Mesenchymal stem cell (in vitro differentiated cells and primary cell): ENCODE measurements around the gene PRPS1.

Experiments used
- DNase-seq: peaks from one replicate; pipeline ENCODE4 v3.0.0-alpha.2; 2013
- H2AFZ ChIP-seq: one replicate; pipeline ENCODE4 v1.6.1; 2013; ENCODE audit warnings: low read depth, mild to moderate bottlenecking, control low read depth, inconsistent platforms, low read length, moderate library complexity
- H2AK5ac ChIP-seq: 2 replicates; pipeline ENCODE4 v1.6.1; 2013; ENCODE audit warnings: low read length, moderate library complexity, mild to moderate bottlenecking, inconsistent platforms; ENCODE audit not compliant: severe bottlenecking
- H2BK120ac ChIP-seq: one replicate; pipeline ENCODE4 v1.6.1; 2013; ENCODE audit warnings: low read depth, mild to moderate bottlenecking, inconsistent platforms, low read length, moderate library complexity
- H2BK12ac ChIP-seq, 2 experiments: one replicate each; pipeline ENCODE4 v1.6.1; 2013; ENCODE audit warnings: inconsistent platforms in 2 of 2, low read length in 2 of 2, mild to moderate bottlenecking in 2 of 2, moderate library complexity in 2 of 2, control low read depth in 1 of 2
- H2BK15ac ChIP-seq: one replicate; pipeline ENCODE4 v1.6.1; 2013; ENCODE audit warnings: mild to moderate bottlenecking, low read depth, inconsistent platforms; ENCODE audit not compliant: poor library complexity, severe bottlenecking
- H2BK5ac ChIP-seq: 2 replicates; pipeline ENCODE4 v1.6.1; 2013; ENCODE audit warnings: low read depth, mild to moderate bottlenecking, low read length, control low read depth, inconsistent platforms; ENCODE audit not compliant: poor library complexity, severe bottlenecking
- H3K14ac ChIP-seq, 2 experiments: one replicate each; pipeline ENCODE4 v1.6.1; 2013; ENCODE audit warnings: inconsistent platforms in 2 of 2, low read length in 2 of 2, control low read depth in 1 of 2, mild to moderate bottlenecking in 1 of 2, moderate library complexity in 1 of 2
- H3K18ac ChIP-seq, 2 experiments: one replicate each; pipeline ENCODE4 v1.6.1; 2013; ENCODE audit warnings: inconsistent platforms in 2 of 2, low read length in 2 of 2, control low read depth in 1 of 2, low read depth in 1 of 2, mild to moderate bottlenecking in 1 of 2
- H3K23ac ChIP-seq, 2 experiments: one replicate each; pipeline ENCODE4 v1.6.1; 2013; ENCODE audit warnings: inconsistent platforms in 2 of 2, low read length in 2 of 2, mild to moderate bottlenecking in 2 of 2, moderate library complexity in 2 of 2, control low read depth in 1 of 2
- H3K27ac ChIP-seq: 2 replicates; pipeline ENCODE4 v1.5.1; 2013; ENCODE audit warnings: mild to moderate bottlenecking, moderate library complexity, low read length, control low read depth, inconsistent platforms; ENCODE audit not compliant: poor library complexity, severe bottlenecking
- H3K27me3 ChIP-seq, 2 experiments: 2 replicates each; pipeline versions ENCODE4 v1.6.1 to v1.7.0; 2013; ENCODE audit warnings: low read length in 2 of 2, mild to moderate bottlenecking in 2 of 2, moderate library complexity in 2 of 2, control low read depth in 1 of 2, inconsistent platforms in 1 of 2; ENCODE audit not compliant: control insufficient read depth in 1 of 2, insufficient read depth in 1 of 2
- H3K36me3 ChIP-seq, 2 experiments: 2 replicates each; pipeline versions ENCODE4 v1.6.1 to v1.7.0; 2013; ENCODE audit warnings: low read length in 2 of 2, control low read depth in 1 of 2, inconsistent platforms in 1 of 2, low read depth in 1 of 2, mild to moderate bottlenecking in 1 of 2; ENCODE audit not compliant: insufficient read depth in 2 of 2, control insufficient read depth in 1 of 2
- H3K4ac ChIP-seq, 2 experiments: one replicate each; pipeline ENCODE4 v1.6.1; 2013; ENCODE audit warnings: inconsistent platforms in 2 of 2, low read length in 2 of 2, mild to moderate bottlenecking in 2 of 2, moderate library complexity in 2 of 2, control low read depth in 1 of 2, low read depth in 1 of 2
- H3K4me1 ChIP-seq: 2 replicates; pipeline ENCODE4 v1.6.1; 2013; ENCODE audit warnings: low read depth, low read length, control low read depth; ENCODE audit not compliant: control insufficient read depth, insufficient read depth
- H3K4me2 ChIP-seq: 2 replicates; pipeline ENCODE4 v1.6.1; 2013; ENCODE audit warnings: low read length, mild to moderate bottlenecking, inconsistent platforms; ENCODE audit not compliant: poor library complexity, severe bottlenecking
- H3K4me3 ChIP-seq, 2 experiments: 2 replicates each; pipeline versions ENCODE4 v1.5.1 to v1.7.0; 2013; ENCODE audit warnings: low read length in 2 of 2, mild to moderate bottlenecking in 2 of 2, control low read depth in 1 of 2, low read depth in 1 of 2; ENCODE audit not compliant: insufficient read depth in 1 of 2
- H3K79me1 ChIP-seq: replicated peaks from 2 replicates; pipeline ENCODE4 v1.6.1; 2013; ENCODE audit warnings: mild to moderate bottlenecking, control low read depth, low read length, inconsistent platforms; ENCODE audit not compliant: poor library complexity, severe bottlenecking
- H3K9ac ChIP-seq: 2 replicates; pipeline ENCODE4 v1.7.0; 2013; ENCODE audit warnings: mild to moderate bottlenecking, low read length, moderate library complexity
- H3K9me3 ChIP-seq: 2 replicates; pipeline ENCODE4 v1.7.0; 2013; ENCODE audit warnings: mild to moderate bottlenecking, low read length; ENCODE audit not compliant: control insufficient read depth
- H4K8ac ChIP-seq: one replicate; pipeline ENCODE4 v1.6.1; 2013; ENCODE audit warnings: inconsistent platforms, mild to moderate bottlenecking, low read length, moderate library complexity
- H4K91ac ChIP-seq: one replicate; pipeline ENCODE4 v1.6.1; 2013; ENCODE audit warnings: mild to moderate bottlenecking, low read length, inconsistent platforms
- WGBS: methylation state at CpG from one replicate; pipeline ENCODE4 v1.1.7; 2013; ENCODE audit warnings: mixed read lengths; 5-methylcytosine and 5-hydroxymethylcytosine counted together

The PRPS1 gene

DNA sequence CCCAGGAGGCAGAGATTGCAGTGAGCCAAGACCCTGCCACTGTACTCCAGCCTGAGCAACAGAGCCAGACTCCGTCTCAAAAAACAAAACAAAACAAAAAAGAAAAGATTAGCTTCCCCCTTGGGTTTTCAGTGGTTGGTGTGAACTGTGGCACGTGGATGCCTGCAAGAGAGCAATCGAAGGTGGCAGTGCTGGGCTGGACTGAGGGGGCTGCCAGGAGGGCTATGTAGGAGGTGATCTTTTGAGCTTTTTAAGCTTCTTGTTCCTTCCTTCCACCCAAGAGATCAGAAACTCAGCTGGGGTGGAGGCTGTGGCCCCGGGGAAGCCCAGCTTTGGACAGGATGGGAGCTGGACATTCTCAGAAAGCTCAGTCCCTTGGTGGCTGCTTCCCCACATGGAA, 49.6 kb downstream of the PRPS1 start:
- H3K27ac ChIP-seq = peak overlapping the region; percentile 88
- H3K36me3 ChIP-seq = no peaks in the 10 kb centered on the region
- H3K4me3 ChIP-seq = no peak overlapping the region
- peaks cover 25% of the 10 kb centered on the region for H3K4me1 ChIP-seq
- no peak overlapping the region for H3K14ac ChIP-seq
- no peak overlapping the region for H3K23ac ChIP-seq
- no peaks in the 10 kb centered on the region for H3K79me1 ChIP-seq
- peak overlapping the region; percentile 49 for H2BK120ac ChIP-seq
- no peak overlapping the region for H4K8ac ChIP-seq
- H2AFZ ChIP-seq = no peak overlapping the region
- DNase-seq = peak; percentile 28
- H3K4me2 ChIP-seq = no peak overlapping the region
- H3K9ac ChIP-seq = no peak overlapping the region
- H2BK15ac ChIP-seq = peak overlapping the region; percentile 52
- WGBS = 83% methylated on average over 1 of the region's 4 CpGs
- no peak overlapping the region for H2AK5ac ChIP-seq
- no peak overlapping the region for H2BK5ac ChIP-seq
- H3K9me3 ChIP-seq = no peaks in the 10 kb centered on the region
- H3K27me3 ChIP-seq = peaks cover 0 to 35% of the 10 kb centered on the region in 2 experiments
- peak overlapping the region; percentile 59 to 97 for H2BK12ac ChIP-seq
- H4K91ac ChIP-seq = peak overlapping the region; percentile 56
- H3K4ac ChIP-seq = peak overlapping the region in 1 of 2 experiments; percentile 24
- H3K18ac ChIP-seq = peak overlapping the region; percentile 3 to 64

DNA sequence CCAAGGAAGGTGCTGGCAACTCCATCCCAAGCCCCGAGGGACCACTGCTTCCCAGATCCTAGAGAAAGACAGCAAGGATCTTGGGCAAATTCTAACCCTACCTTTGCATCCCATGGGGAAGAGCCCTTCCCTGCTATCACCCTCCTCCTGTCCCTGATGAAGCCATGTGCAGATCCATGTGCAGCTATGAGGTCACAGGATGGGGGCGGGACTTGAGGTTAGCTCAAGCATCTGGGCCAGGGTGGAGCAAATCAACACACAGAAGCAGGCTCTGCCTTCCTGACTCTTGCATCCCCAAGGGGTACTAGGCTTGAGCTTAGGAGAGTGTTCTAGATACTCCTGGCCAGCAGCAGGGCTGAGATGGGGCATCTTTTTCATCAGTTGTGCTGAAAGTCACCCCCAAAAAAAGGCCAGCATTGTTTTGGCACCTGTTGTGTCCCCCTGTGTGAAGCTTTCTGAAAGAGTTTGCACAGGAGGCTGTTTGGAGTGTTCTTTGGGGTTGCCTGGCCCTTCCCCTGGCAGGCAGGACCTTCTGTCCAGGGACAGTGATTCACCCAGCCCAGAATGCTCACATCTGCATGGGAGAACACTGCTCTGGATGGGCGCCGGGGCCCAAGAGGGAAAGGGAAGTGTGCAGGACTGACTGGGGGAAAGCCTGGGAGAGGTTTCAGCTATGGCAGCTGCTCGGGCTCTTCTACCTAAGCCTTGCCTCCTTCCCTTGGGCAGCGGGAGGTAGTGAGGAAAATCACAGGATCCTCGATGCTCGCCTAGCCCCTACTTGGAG, 50.8 kb downstream of the PRPS1 start:
- 75% methylated on average over 6 of the region's 8 CpGs for WGBS
- H3K4me3 ChIP-seq = no peak overlapping the region
- no peaks in the 10 kb centered on the region for H3K36me3 ChIP-seq
- peak overlapping the region in 1 of 2 experiments; percentile 56 for H3K18ac ChIP-seq
- no peak overlapping the region for H2BK120ac ChIP-seq
- peaks cover 0 to 44% of the 10 kb centered on the region in 2 experiments for H3K27me3 ChIP-seq
- no peak overlapping the region for H3K4me2 ChIP-seq
- no peak overlapping the region for H2AFZ ChIP-seq
- H3K27ac ChIP-seq = no peak overlapping the region
- H2AK5ac ChIP-seq = no peak overlapping the region
- H2BK12ac ChIP-seq = peak overlapping the region; percentile 63 to 80
- H3K4ac ChIP-seq = no peak overlapping the region
- no peak overlapping the region for H2BK5ac ChIP-seq
- H3K4me1 ChIP-seq = peaks cover 20% of the 10 kb centered on the region
- H3K9ac ChIP-seq = no peak overlapping the region
- H4K8ac ChIP-seq = peak overlapping the region; percentile 54
- peak overlapping the region; percentile 68 for H4K91ac ChIP-seq
- H3K9me3 ChIP-seq = no peaks in the 10 kb centered on the region
- H3K23ac ChIP-seq = no peak overlapping the region
- peak; percentile 84 for DNase-seq
- H3K14ac ChIP-seq = no peak overlapping the region
- H3K79me1 ChIP-seq = no peaks in the 10 kb centered on the region
- H2BK15ac ChIP-seq = no peak overlapping the region

DNA sequence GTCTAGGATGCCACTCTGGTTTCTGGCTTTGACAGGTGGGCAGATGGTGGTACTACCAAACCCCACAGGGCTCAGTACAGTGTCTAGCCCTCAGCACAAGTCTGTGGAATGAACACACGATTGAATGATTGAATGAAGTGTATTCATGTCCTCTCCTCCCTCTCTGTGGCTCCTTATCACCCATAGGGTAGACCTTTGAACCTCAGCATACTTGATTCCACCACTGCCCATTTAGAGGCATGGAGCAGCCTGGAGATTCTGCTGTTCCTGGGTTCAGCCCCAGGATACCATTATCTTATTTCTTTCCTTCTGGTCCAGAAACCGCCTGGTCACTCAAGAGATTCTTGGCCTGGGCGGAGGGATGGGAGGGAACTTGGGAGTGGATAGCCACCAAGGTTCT, 53.9 kb downstream of the PRPS1 start:
- 93% methylated on average over 2 of the region's 3 CpGs for WGBS
- H2BK15ac ChIP-seq = no peak overlapping the region
- H3K18ac ChIP-seq = peak overlapping the region in 1 of 2 experiments; percentile 24
- H3K4me3 ChIP-seq = no peak overlapping the region
- no peak overlapping the region for H3K14ac ChIP-seq
- H3K27me3 ChIP-seq = peaks cover 0 to 59% of the 10 kb centered on the region in 2 experiments
- no peaks in the 10 kb centered on the region for H3K9me3 ChIP-seq
- peak overlapping the region; percentile 49 for H2BK120ac ChIP-seq
- H4K8ac ChIP-seq = no peak overlapping the region
- no peak overlapping the region for H3K9ac ChIP-seq
- H2AK5ac ChIP-seq = peak overlapping the region; percentile 42
- H3K23ac ChIP-seq = no peak overlapping the region
- H3K4ac ChIP-seq = no peak overlapping the region
- H2AFZ ChIP-seq = no peak overlapping the region
- no peak overlapping the region for H3K27ac ChIP-seq
- no peak overlapping the region for H2BK5ac ChIP-seq
- peaks cover 25% of the 10 kb centered on the region for H3K4me1 ChIP-seq
- H2BK12ac ChIP-seq = peak overlapping the region; percentile 84 to 94
- H3K36me3 ChIP-seq = no peaks in the 10 kb centered on the region
- H4K91ac ChIP-seq = no peak overlapping the region
- H3K4me2 ChIP-seq = no peak overlapping the region
- H3K79me1 ChIP-seq = no peaks in the 10 kb centered on the region
- DNase-seq = no peak

DNA sequence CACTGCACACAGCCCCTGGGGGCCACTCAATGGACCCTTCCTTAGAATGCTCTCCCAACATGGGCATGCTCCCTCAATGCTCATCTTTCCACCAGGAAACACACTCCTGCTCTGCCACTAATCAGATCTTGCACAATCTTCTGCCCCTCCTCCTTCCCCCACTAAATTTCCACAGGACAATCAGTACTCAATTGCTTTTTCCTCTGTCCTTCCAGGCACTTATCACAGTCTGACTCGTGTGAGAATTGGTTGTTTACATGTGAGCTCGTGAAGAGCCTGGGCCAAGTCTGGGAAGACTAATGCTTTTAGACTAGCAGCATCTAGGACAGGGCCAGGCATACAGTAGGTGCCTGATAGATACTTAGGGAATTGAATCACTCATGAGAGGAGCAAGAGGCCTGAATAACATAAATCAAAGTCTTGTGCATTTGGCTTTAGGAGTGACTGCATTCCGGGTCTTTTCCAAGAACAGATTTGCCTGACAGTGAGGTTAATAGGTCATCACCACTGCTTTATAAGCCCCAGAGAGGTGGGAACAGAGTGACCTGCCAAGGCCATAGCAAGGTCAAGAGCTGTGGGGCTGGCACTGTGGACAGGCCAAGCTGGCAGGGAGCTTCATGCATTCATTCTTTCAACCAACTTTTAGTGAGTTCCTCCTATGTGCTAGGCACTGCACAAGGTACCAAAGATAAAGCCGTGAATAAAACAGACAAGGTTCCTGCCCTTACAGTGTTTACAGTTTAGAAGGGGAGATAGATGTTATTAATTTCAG, 55.0 kb downstream of the PRPS1 start:
- no peak overlapping the region for H2AFZ ChIP-seq
- H3K27ac ChIP-seq = no peak overlapping the region
- H4K91ac ChIP-seq = peak overlapping the region; percentile 75
- H2AK5ac ChIP-seq = no peak overlapping the region
- no peak overlapping the region for H3K14ac ChIP-seq
- peak overlapping the region in 1 of 2 experiments; percentile 41 for H3K4ac ChIP-seq
- H3K79me1 ChIP-seq = no peaks in the 10 kb centered on the region
- WGBS = 20% methylated on average over 4 of the region's 4 CpGs
- H3K4me3 ChIP-seq = no peak overlapping the region
- DNase-seq = peak; percentile 90
- peak overlapping the region; percentile 78 to 84 for H3K18ac ChIP-seq
- H3K9me3 ChIP-seq = no peaks in the 10 kb centered on the region
- H3K4me2 ChIP-seq = no peak overlapping the region
- peak overlapping the region in 1 of 2 experiments; percentile 94 for H2BK12ac ChIP-seq
- H3K23ac ChIP-seq = no peak overlapping the region
- no peak overlapping the region for H3K9ac ChIP-seq
- H2BK120ac ChIP-seq = no peak overlapping the region
- H2BK5ac ChIP-seq = no peak overlapping the region
- no peaks in the 10 kb centered on the region for H3K36me3 ChIP-seq
- H3K4me1 ChIP-seq = peaks cover 23% of the 10 kb centered on the region
- H3K27me3 ChIP-seq = peaks cover 0 to 64% of the 10 kb centered on the region in 2 experiments
- peak overlapping the region; percentile 49 for H4K8ac ChIP-seq
- H2BK15ac ChIP-seq = no peak overlapping the region
